Smooth muscle cell (in vitro differentiated cells): ENCODE results near the gene SLC6A4. TPM values are rescaled to one million over a fixed set of nuclear protein-coding genes. Genes with fewer than 3 reads are reported as not detected.
A peak's percentile ranks its signal among the peaks of the same experiment; 100 is the strongest.

Experiments
- DNase-seq: peaks from one replicate; lab custom pipeline; 2025; ENCODE audit not compliant: unreplicated experiment; lab: John Stamatoyannopoulos, UW
- H2AFZ ChIP-seq: fragments of 200-600 bp; sonication (generic); 2 replicates; pipeline ENCODE4 v1.6.0; 2016; ENCODE audit warnings: antibody characterized with exemption, low read depth, mild to moderate bottlenecking
- H3F3A ChIP-seq: fragments of 200-600 bp; sonication (generic); 2 replicates; pipeline ENCODE4 v1.6.0; 2017; ENCODE audit warnings: antibody characterized with exemption, low read depth
- H3K27ac ChIP-seq: fragments of 200-600 bp; sonication (generic); 2 replicates; pipeline ENCODE4 v1.5.1; 2016; ENCODE audit warnings: low read depth, mild to moderate bottlenecking
- H3K27me3 ChIP-seq: fragments of 200-600 bp; sonication (generic); 2 replicates; pipeline ENCODE4 v1.6.1; 2016; ENCODE audit warnings: low read depth, mild to moderate bottlenecking
- H3K36me3 ChIP-seq: fragments of 200-600 bp; sonication (generic); 2 replicates; pipeline ENCODE4 v1.5.1; 2016; ENCODE audit warnings: low read depth
- H3K4me1 ChIP-seq: fragments of 200-600 bp; sonication (generic); 2 replicates; pipeline ENCODE4 v1.5.1; 2016; ENCODE audit warnings: low read depth
- H3K4me2 ChIP-seq: fragments of 200-600 bp; sonication (generic); 2 replicates; pipeline ENCODE4 v1.6.0; 2016; ENCODE audit warnings: mild to moderate bottlenecking
- H3K4me3 ChIP-seq: fragments of 200-600 bp; sonication (generic); 2 replicates; pipeline ENCODE4 v1.5.1; 2016; ENCODE audit warnings: mild to moderate bottlenecking
- H3K79me2 ChIP-seq: fragments of 200-600 bp; sonication (generic); 2 replicates; pipeline ENCODE4 v1.6.0; 2016; ENCODE audit warnings: low read depth, mild to moderate bottlenecking
- H3K9ac ChIP-seq: fragments of 200-600 bp; sonication (generic); 2 replicates; pipeline ENCODE4 v1.6.0; 2016; ENCODE audit warnings: low read depth
- H3K9me3 ChIP-seq: fragments of 200-600 bp; sonication (generic); replicated peaks from 2 replicates; pipeline ENCODE4 v1.5.1; 2016; ENCODE audit warnings: low read depth
- H4K20me1 ChIP-seq: fragments of 200-600 bp; sonication (generic); 2 replicates; pipeline ENCODE4 v1.6.0; 2016; ENCODE audit warnings: low read depth
- CTCF ChIP-seq: fragments of 200-600 bp; sonication (generic); IDR thresholded peaks from 2 replicates; pipeline ENCODE4 v1.5.1; 2017; ENCODE audit warnings: borderline replicate concordance, mild to moderate bottlenecking, antibody characterized with exemption; ENCODE audit not compliant: insufficient read depth, poor library complexity, severe bottlenecking
- WGBS: methylation state at CpG from one replicate; pipeline ENCODE4 v1.1.7; 2016; ENCODE audit warnings: low lambda C conversion rate; 5-methylcytosine and 5-hydroxymethylcytosine counted together
- polyA plus RNA-seq: library from polyadenylated mRNA; unstranded; fragments of >200 nt; fragmentation: Nextera tagmentation; extraction: Ambion mirVana; gene quantifications from 2 replicates; pipeline ENCODE4 v1.2.1, GENCODE V29; 2016
- total RNA-seq: library from RNA; depleted of rRNA; stranded (reverse); fragments of >200 nt; gene quantifications from 2 replicates; pipeline ENCODE4 v1.2.3, GENCODE V29; 2014

The SLC6A4 gene
- total and polyA plus RNA-seq, 2 experiments from 2014 or later: 0.11 to 0.49 TPM

GRCh38 chr17:30274887-30275286 lies 39.4 kb upstream of the SLC6A4 start:
- no peak overlapping the region for H3K4me2 ChIP-seq
- peaks cover 11% of the 10 kb centered on the region for H3K36me3 ChIP-seq
- H3K79me2 ChIP-seq: no peaks in the 10 kb centered on the region
- no peak overlapping the region for H3K27ac ChIP-seq
- no peak for DNase-seq
- H3K9me3 ChIP-seq: no peaks in the 10 kb centered on the region
- no peaks in the 10 kb centered on the region for H3K4me1 ChIP-seq
- no peaks in the 10 kb centered on the region for H3F3A ChIP-seq
- TF ChIP-seq CTCF: no peak
- H3K9ac ChIP-seq: no peak overlapping the region
- WGBS: 93% methylated on average over 3 of the region's 3 CpGs
- H2AFZ ChIP-seq: no peak overlapping the region
- H4K20me1 ChIP-seq: no peaks in the 10 kb centered on the region
- no peak overlapping the region for H3K4me3 ChIP-seq
- H3K27me3 ChIP-seq: no peaks in the 10 kb centered on the region

GRCh38 chr17:30273373-30273772 lies 37.9 kb upstream of the SLC6A4 start:
- Histone ChIP-seq H3K27me3 (no peaks in the 10 kb centered on the region), H3K4me1 (no peaks in the 10 kb centered on the region), H3K36me3 (peaks cover 11% of the 10 kb centered on the region), H2AFZ (no peak overlapping the region), H3F3A (no peaks in the 10 kb centered on the region), H3K79me2 (no peaks in the 10 kb centered on the region), H3K9me3 (no peaks in the 10 kb centered on the region), H4K20me1 (no peaks in the 10 kb centered on the region), H3K27ac (no peak overlapping the region), H3K4me2 (no peak overlapping the region), H3K9ac (no peak overlapping the region), H3K4me3 (no peak overlapping the region)
- no peak for DNase-seq
- no peak for TF ChIP-seq CTCF
- whole genome bisulfite sequencing: 94% methylated on average over 6 of the region's 6 CpGs

GRCh38 chr17:30271102-30271501 lies 35.6 kb upstream of the SLC6A4 start:
- no peaks in the 10 kb centered on the region for H3K9me3 ChIP-seq
- DNase-seq: no peak
- H3K79me2 ChIP-seq: no peaks in the 10 kb centered on the region
- H3K4me2 ChIP-seq: no peak overlapping the region
- no peak overlapping the region for H2AFZ ChIP-seq
- no peaks in the 10 kb centered on the region for H4K20me1 ChIP-seq
- peaks cover 11% of the 10 kb centered on the region for H3K36me3 ChIP-seq
- H3K4me3 ChIP-seq: no peak overlapping the region
- H3K9ac ChIP-seq: no peak overlapping the region
- no peak overlapping the region for H3K27ac ChIP-seq
- H3F3A ChIP-seq: no peaks in the 10 kb centered on the region
- no peaks in the 10 kb centered on the region for H3K4me1 ChIP-seq
- 94% methylated on average over 6 of the region's 6 CpGs for WGBS
- no peak for TF ChIP-seq CTCF
- H3K27me3 ChIP-seq: no peaks in the 10 kb centered on the region

- no peaks in the 10 kb centered on the region for H3K79me2 ChIP-seq
- no peaks in the 10 kb centered on the region for H3K27me3 ChIP-seq
- H2AFZ ChIP-seq: no peak overlapping the region
- H3K27ac ChIP-seq: peak overlapping the region; percentile 85
- H3K9ac ChIP-seq: peak overlapping the region; percentile 77
- no peak overlapping the region for H3K4me2 ChIP-seq
- 69% methylated on average over 2 of the region's 2 CpGs for WGBS
- no peak for DNase-seq
- no peaks in the 10 kb centered on the region for H3K4me1 ChIP-seq
- no peak overlapping the region for H3K4me3 ChIP-seq
- no peaks in the 10 kb centered on the region for H4K20me1 ChIP-seq
- no peak for TF ChIP-seq CTCF
- no peaks in the 10 kb centered on the region for H3F3A ChIP-seq
- peaks cover 11% of the 10 kb centered on the region for H3K36me3 ChIP-seq
- no peaks in the 10 kb centered on the region for H3K9me3 ChIP-seq
These were observed 32.1 kb upstream of the SLC6A4 start for GRCh38 chr17:30267625-30268024.
